Measurements from ENCODE around the gene PCDHB8.

DNA sequence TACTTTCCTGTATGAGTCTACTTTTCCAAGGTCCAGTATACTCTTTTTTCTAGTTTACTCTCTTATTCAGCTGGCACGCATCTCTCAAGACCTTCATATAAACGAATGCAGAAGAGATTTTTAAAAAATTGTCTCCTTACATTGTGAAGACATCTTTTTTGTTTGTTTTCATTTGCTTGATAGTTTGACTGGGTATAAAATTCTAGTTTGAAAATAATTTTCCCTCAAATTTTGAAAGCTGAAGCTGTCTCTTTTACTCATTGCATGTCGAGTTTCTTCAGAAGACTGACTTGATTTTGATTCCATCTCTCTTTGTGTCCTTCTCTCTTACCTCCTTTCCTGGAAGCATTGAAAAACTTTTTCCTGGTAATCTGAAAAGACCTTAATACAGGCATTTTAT lies 18.8 kb downstream of the PCDHB8 start:
- TF ChIP-seq, protein P1, sequence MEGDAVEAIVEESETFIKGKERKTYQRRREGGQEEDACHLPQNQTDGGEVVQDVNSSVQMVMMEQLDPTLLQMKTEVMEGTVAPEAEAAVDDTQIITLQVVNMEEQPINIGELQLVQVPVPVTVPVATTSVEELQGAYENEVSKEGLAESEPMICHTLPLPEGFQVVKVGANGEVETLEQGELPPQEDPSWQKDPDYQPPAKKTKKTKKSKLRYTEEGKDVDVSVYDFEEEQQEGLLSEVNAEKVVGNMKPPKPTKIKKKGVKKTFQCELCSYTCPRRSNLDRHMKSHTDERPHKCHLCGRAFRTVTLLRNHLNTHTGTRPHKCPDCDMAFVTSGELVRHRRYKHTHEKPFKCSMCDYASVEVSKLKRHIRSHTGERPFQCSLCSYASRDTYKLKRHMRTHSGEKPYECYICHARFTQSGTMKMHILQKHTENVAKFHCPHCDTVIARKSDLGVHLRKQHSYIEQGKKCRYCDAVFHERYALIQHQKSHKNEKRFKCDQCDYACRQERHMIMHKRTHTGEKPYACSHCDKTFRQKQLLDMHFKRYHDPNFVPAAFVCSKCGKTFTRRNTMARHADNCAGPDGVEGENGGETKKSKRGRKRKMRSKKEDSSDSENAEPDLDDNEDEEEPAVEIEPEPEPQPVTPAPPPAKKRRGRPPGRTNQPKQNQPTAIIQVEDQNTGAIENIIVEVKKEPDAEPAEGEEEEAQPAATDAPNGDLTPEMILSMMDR (IDR thresholded peaks at IDR 0.05; ENCODE audit: low read depth, low read length), result no peak
- TF ChIP-seq EZH2phosphoT487 (IDR thresholded peaks at IDR 0.05; ENCODE audit: low read depth), result no peak

Measured in OCI-LY3 (cell line).